Kidney epithelial cell (primary cell): ENCODE measurements around the gene PREX1. TPM values are rescaled to one million over a fixed set of nuclear protein-coding genes. Genes with fewer than 3 reads are reported as not detected.

Experiments used
- DNase-seq: peaks from one replicate; pipeline ENCODE4 v3.0.0-alpha.2; 2010; ENCODE audit warnings: low read depth
- H3K27me3 ChIP-seq: 2 replicates; pipeline ENCODE4 v1.6.0; 2011; ENCODE audit warnings: low read length; ENCODE audit not compliant: control insufficient read depth, insufficient read depth
- H3K36me3 ChIP-seq: 2 replicates; pipeline ENCODE4 v1.5.1; 2011; ENCODE audit warnings: low read length; ENCODE audit not compliant: control insufficient read depth, insufficient read depth
- H3K4me3 ChIP-seq: 2 replicates; pipeline ENCODE4 v1.5.1; 2011; ENCODE audit warnings: low read depth, mild to moderate bottlenecking, control low read depth, low read length
- CTCF ChIP-seq: IDR thresholded peaks from 2 replicates; pipeline ENCODE4 v1.5.1; 2011; ENCODE audit warnings: mild to moderate bottlenecking, moderate library complexity, low read length, control low read depth, inconsistent platforms; ENCODE audit not compliant: insufficient read depth, poor library complexity, severe bottlenecking
- total RNA-seq: library from RNA; depleted of rRNA; stranded (reverse); fragments of >200 nt; gene quantifications from 2 replicates; pipeline ENCODE4 v1.2.3, GENCODE V29; 2015

PREX1 gene
- total RNA-seq, 1 donor from 2014 or later = 3.5 TPM

GRCh38 chr20:48799328-48800105 lies 28.3 kb downstream of the PREX1 start:
- Histone ChIP-seq H3K36me3 (no peaks in the 10 kb centered on the region), H3K4me3 (no peak overlapping the region), H3K27me3 (peaks cover 2% of the 10 kb centered on the region)
- DNase-seq = no peak
- TF ChIP-seq CTCF = no peak

GRCh38 chr20:48797850-48798747 lies 29.7 kb downstream of the PREX1 start:
- Histone ChIP-seq H3K27me3 (peaks cover 2% of the 10 kb centered on the region), H3K4me3 (no peak overlapping the region), H3K36me3 (no peaks in the 10 kb centered on the region)
- no peak for DNase-seq
- no peak for TF ChIP-seq CTCF

- peaks cover 2% of the 10 kb centered on the region for H3K27me3 ChIP-seq
- DNase-seq = no peak
- H3K4me3 ChIP-seq = no peak overlapping the region
- H3K36me3 ChIP-seq = no peaks in the 10 kb centered on the region
- TF ChIP-seq CTCF = no peak
Measured at GRCh38 chr20:48797275-48797825, 30.4 kb downstream of the PREX1 start.

- no peak for TF ChIP-seq CTCF
- DNase-seq = no peak
- Histone ChIP-seq H3K27me3 (peaks cover 9% of the 10 kb centered on the region), H3K4me3 (no peak overlapping the region), H3K36me3 (no peaks in the 10 kb centered on the region)
Measured at GRCh38 chr20:48795732-48796131, 32.1 kb downstream of the PREX1 start.

DNA sequence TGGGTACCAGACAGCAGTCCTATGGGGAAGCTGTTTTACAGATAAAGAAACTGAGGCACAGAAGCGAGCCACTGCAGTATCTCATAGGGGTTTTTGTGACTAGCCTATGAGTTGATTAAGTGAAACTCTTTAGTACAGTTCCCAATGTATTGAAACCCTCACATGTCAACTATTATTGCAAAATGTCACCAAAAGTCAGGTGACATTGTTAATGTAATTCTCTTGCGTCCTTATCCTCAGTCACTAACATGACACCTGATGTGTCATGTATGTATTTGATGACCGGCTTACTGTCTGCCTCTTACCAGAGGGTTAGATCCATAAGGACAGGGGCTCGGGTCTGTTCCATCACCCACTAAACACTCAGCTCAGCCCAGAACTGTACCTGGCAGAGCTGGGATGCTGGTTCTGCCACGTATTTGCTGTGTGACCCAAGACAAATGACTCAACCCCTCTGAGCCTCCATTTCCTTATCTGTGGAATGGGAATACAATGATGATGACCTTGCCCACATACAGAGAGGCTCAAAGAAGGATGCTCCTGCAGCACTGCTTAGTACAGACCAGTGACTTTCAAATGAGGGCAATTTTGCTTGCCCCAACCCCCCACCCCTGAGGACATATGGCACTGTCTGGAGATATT lies 32.9 kb downstream of the PREX1 start:
- Histone ChIP-seq H3K36me3 (no peaks in the 10 kb centered on the region), H3K27me3 (peaks cover 14% of the 10 kb centered on the region), H3K4me3 (no peak overlapping the region)
- no peak for DNase-seq
- no peak for TF ChIP-seq CTCF
